PC-3 (cell line): ENCODE results near the gene CD48. TPM values are rescaled to one million over a fixed set of nuclear protein-coding genes. Genes with fewer than 3 reads are reported as not detected.
"Not testable (repeated sequence)": the region's sequence is repeated elsewhere in the genome, so short reads cannot be mapped to it uniquely, and the experiment has no call there.

Experiments used
- ATAC-seq: fragments of 200-7000 bp; cut with Tn5 transposase; 2 replicates; pipeline ENCODE4 v1.9.1; 2020; ENCODE audit warnings: mild to moderate bottlenecking, moderate library complexity
- BruUV-seq: library from RNA; stranded (reverse); fragments of 400-500 nt; replicated peaks from 2 replicates; lab custom pipeline; 2021; lab: Mats Ljungman, UMichigan
- CTCF ChIA-PET: fragments of 300-600 bp; sonication (Branson Sonifier 250); formaldehyde crosslinking; loops from one replicate; lab custom pipeline; 2022; ENCODE audit warnings: antibody characterized with exemption; lab: Charles Lee
- POLR2A ChIA-PET: fragments of 300-600 bp; sonication (Branson Sonifier 250); formaldehyde crosslinking; loops from one replicate; lab custom pipeline; 2022; ENCODE audit warnings: antibody characterized with exemption; ENCODE audit not compliant: unreplicated experiment; lab: Charles Lee
- DNase-seq: peaks from one replicate; pipeline ENCODE4 v3.0.0-alpha.2; 2015
- H2AFZ ChIP-seq: fragments of 300-600 bp; sonication (generic); 2 replicates; pipeline ENCODE4 v1.6.0; 2016; ENCODE audit warnings: antibody characterized with exemption, low read length
- H3F3A ChIP-seq: fragments of 300-600 bp; sonication (generic); one replicate; pipeline ENCODE4 v1.6.0; 2017; ENCODE audit warnings: antibody characterized with exemption, low read length, control low read depth, mild to moderate bottlenecking; ENCODE audit not compliant: unreplicated experiment
- H3K27ac ChIP-seq: fragments of 300-600 bp; sonication (generic); 2 replicates; pipeline ENCODE4 v1.5.1; 2016; ENCODE audit warnings: mild to moderate bottlenecking, low read length
- H3K27me3 ChIP-seq: fragments of 300-600 bp; sonication (generic); 2 replicates; pipeline ENCODE4 v1.6.1; 2016; ENCODE audit warnings: low read length, mixed read lengths
- H3K36me3 ChIP-seq: fragments of 300-600 bp; sonication (generic); 2 replicates; pipeline ENCODE4 v1.6.1; 2016; ENCODE audit warnings: low read depth, mixed run types, low read length, mixed read lengths
- H3K4me1 ChIP-seq: fragments of 300-600 bp; sonication (generic); 2 replicates; pipeline ENCODE4 v1.5.1; 2016; ENCODE audit warnings: low read length; ENCODE audit not compliant: insufficient read depth
- H3K4me2 ChIP-seq: fragments of 300-600 bp; sonication (generic); 2 replicates; pipeline ENCODE4 v1.6.0; 2016; ENCODE audit warnings: low read length
- H3K4me3 ChIP-seq: fragments of 300-600 bp; sonication (generic); 2 replicates; pipeline ENCODE4 v1.5.1; 2016; ENCODE audit warnings: mild to moderate bottlenecking, low read length, mixed read lengths
- H3K79me2 ChIP-seq: fragments of 300-600 bp; sonication (generic); 2 replicates; pipeline ENCODE4 v1.6.1; 2017; ENCODE audit warnings: low read length, mixed read lengths
- H3K9ac ChIP-seq: fragments of 300-600 bp; sonication (generic); 2 replicates; pipeline ENCODE4 v1.6.0; 2016; ENCODE audit warnings: mild to moderate bottlenecking, low read length
- H3K9me2 ChIP-seq: fragments of 300-600 bp; sonication (generic); replicated peaks from 2 replicates; pipeline ENCODE4 v1.6.1; 2016; ENCODE audit warnings: mixed run types, low read length, mixed read lengths
- H3K9me3 ChIP-seq: fragments of 300-600 bp; sonication (generic); 2 replicates; pipeline ENCODE4 v1.6.1; 2016; ENCODE audit warnings: low read length, mixed read lengths
- H4K20me1 ChIP-seq: fragments of 300-600 bp; sonication (generic); 2 replicates; pipeline ENCODE4 v1.6.1; 2016; ENCODE audit warnings: low read length, mixed read lengths
- EZH2 ChIP-seq: fragments of 300-600 bp; sonication (generic); IDR thresholded peaks from one replicate; pipeline ENCODE4 v1.6.1; 2017; ENCODE audit warnings: antibody characterized with exemption, mild to moderate bottlenecking, low read length; ENCODE audit not compliant: unreplicated experiment
- EZH2phosphoT487 ChIP-seq: fragments of 300-600 bp; sonication (generic); IDR thresholded peaks from 2 replicates; pipeline ENCODE4 v1.6.1; 2018; ENCODE audit warnings: mild to moderate bottlenecking, antibody characterized with exemption, low read length, borderline replicate concordance
- intact Hi-C: fragments of 100-400 bp; cut with micrococcal nuclease; formaldehyde crosslinking; loops from 2 replicates; pipeline ENCODE4 v1.9.0; 2023
- total RNA-seq: library from RNA; depleted of rRNA; stranded (reverse); fragments of >200 nt; gene quantifications from 2 replicates; pipeline ENCODE4 v1.2.3, GENCODE V29; 2014
- TF ChIP-seq, protein P1 (sequence below): fragments of 300-600 bp; sonication (generic); conservative IDR thresholded peaks from 2 replicates; pipeline ENCODE4 v1.5.1; 2017; ENCODE audit warnings: antibody characterized with exemption, low read depth, mild to moderate bottlenecking, low read length

CD48 gene
- total RNA-seq, 1 experiment from 2014 or later = not detected

DNA sequence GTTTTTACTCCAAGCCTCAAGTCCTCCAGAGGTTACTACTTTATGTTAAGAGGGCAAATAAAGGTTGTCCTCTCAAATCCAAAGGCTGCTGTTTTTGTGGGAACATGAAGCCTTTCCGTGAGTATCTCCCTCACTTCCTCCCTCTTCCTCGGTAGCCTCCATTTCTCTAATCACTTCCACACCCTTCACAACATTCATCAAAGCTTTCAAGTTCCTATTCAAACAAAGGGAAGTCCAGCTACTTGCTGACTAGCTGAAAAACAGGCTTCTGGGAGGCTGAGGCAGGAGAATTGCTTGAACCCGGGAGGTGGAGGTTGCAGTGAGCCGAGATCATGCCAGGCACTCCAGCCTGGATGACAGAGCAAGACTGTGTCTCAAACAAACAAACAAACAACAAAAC lies 6.6 kb upstream of the CD48 start:
- no peak overlapping the region for H2AFZ ChIP-seq
- ChIA-PET CTCF (no interaction called here), POLR2A (no interaction called here)
- peaks cover 61% of the 10 kb centered on the region for H3K27me3 ChIP-seq
- no peak for ATAC-seq
- no peaks in the 10 kb centered on the region for H3K36me3 ChIP-seq
- no peak for DNase-seq
- no peaks in the 10 kb centered on the region for H3K4me1 ChIP-seq
- no peak overlapping the region for H3K4me2 ChIP-seq
- H4K20me1 ChIP-seq = no peaks in the 10 kb centered on the region
- no peak overlapping the region for H3K9ac ChIP-seq
- no peaks in the 10 kb centered on the region for H3K79me2 ChIP-seq
- no peak overlapping the region for H3K4me3 ChIP-seq
- no peaks in the 10 kb centered on the region for H3F3A ChIP-seq
- no peaks in the 10 kb centered on the region for H3K9me3 ChIP-seq
- intact Hi-C loops = no loop called here
- H3K27ac ChIP-seq = no peak overlapping the region
- no TSS peak for BruUV-seq
- H3K9me2 ChIP-seq = no peaks in the 10 kb centered on the region
- TF ChIP-seq EZH2 (no peak), EZH2phosphoT487 (no peak)
- TF ChIP-seq, protein P1, sequence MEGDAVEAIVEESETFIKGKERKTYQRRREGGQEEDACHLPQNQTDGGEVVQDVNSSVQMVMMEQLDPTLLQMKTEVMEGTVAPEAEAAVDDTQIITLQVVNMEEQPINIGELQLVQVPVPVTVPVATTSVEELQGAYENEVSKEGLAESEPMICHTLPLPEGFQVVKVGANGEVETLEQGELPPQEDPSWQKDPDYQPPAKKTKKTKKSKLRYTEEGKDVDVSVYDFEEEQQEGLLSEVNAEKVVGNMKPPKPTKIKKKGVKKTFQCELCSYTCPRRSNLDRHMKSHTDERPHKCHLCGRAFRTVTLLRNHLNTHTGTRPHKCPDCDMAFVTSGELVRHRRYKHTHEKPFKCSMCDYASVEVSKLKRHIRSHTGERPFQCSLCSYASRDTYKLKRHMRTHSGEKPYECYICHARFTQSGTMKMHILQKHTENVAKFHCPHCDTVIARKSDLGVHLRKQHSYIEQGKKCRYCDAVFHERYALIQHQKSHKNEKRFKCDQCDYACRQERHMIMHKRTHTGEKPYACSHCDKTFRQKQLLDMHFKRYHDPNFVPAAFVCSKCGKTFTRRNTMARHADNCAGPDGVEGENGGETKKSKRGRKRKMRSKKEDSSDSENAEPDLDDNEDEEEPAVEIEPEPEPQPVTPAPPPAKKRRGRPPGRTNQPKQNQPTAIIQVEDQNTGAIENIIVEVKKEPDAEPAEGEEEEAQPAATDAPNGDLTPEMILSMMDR = no peak

DNA sequence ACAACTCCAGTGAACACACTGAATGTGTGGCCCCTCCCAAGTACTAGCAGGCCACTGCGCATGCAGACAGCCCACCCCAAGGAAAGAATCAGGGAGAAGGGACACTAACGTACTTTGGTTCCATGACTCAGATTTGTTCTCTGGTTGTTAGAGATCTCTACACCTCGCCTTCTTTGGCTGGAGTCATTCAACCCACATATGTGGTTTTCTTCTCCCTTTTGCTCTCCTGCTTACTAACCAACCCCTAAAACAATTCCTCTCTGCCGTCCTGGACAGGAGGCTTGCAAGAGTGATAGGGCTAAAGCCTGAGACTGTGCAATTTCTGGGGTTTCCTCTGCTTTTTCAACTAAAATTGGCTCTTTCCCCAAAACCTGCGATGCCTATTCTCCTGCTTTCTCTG lies 5.7 kb upstream of the CD48 start:
- intact Hi-C loops = no loop called here
- H3K36me3 ChIP-seq = no peaks in the 10 kb centered on the region
- peaks cover 65% of the 10 kb centered on the region for H3K27me3 ChIP-seq
- POLR2A ChIA-PET = no interaction called here
- no peaks in the 10 kb centered on the region for H3K9me3 ChIP-seq
- no TSS peak for BruUV-seq
- H3K9ac ChIP-seq = no peak overlapping the region
- H3K9me2 ChIP-seq = no peaks in the 10 kb centered on the region
- no peaks in the 10 kb centered on the region for H3F3A ChIP-seq
- H3K4me1 ChIP-seq = no peaks in the 10 kb centered on the region
- H2AFZ ChIP-seq = no peak overlapping the region
- H4K20me1 ChIP-seq = no peaks in the 10 kb centered on the region
- TF ChIP-seq EZH2phosphoT487 = no peak
- no peak for TF ChIP-seq EZH2
- TF ChIP-seq, protein P1 = no peak
- no peak overlapping the region for H3K4me2 ChIP-seq
- ATAC-seq (no peak), DNase-seq (no peak)
- no peaks in the 10 kb centered on the region for H3K79me2 ChIP-seq
- CTCF ChIA-PET = no interaction called here
- H3K27ac ChIP-seq = no peak overlapping the region
- H3K4me3 ChIP-seq = no peak overlapping the region

DNA sequence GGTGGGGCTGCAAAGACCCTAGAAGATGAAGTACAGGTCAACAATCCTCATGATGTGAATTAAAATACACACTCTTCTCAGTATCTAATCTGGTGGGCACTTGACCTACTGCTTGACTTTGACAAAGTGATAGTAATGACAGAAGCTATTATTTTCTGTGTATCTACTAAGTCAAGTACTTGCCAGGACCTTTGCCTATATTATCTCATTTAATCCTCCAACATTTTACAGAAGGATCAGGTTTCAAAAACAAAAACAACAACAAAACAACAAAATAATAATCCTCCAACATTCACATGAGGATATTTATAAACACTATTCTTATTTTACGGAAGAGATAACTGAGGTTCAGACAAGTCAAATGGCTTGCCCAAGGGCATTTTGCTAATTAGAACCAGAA lies 4.4 kb upstream of the CD48 start:
- intact Hi-C loops = no loop called here
- BruUV-seq = no TSS peak
- no peak overlapping the region for H2AFZ ChIP-seq
- no peaks in the 10 kb centered on the region for H4K20me1 ChIP-seq
- no peak overlapping the region for H3K4me3 ChIP-seq
- ChIA-PET CTCF (no interaction called here), POLR2A (no interaction called here)
- H3F3A ChIP-seq = no peaks in the 10 kb centered on the region
- H3K9me2 ChIP-seq = no peaks in the 10 kb centered on the region
- DNase-seq (no peak), ATAC-seq (no peak)
- no peak overlapping the region for H3K27ac ChIP-seq
- no peaks in the 10 kb centered on the region for H3K79me2 ChIP-seq
- H3K4me1 ChIP-seq = no peaks in the 10 kb centered on the region
- no peaks in the 10 kb centered on the region for H3K9me3 ChIP-seq
- H3K4me2 ChIP-seq = no peak overlapping the region
- H3K36me3 ChIP-seq = no peaks in the 10 kb centered on the region
- peaks cover 78% of the 10 kb centered on the region for H3K27me3 ChIP-seq
- no peak overlapping the region for H3K9ac ChIP-seq
- TF ChIP-seq EZH2 (no peak), EZH2phosphoT487 (no peak)
- TF ChIP-seq, protein P1 = no peak

DNA sequence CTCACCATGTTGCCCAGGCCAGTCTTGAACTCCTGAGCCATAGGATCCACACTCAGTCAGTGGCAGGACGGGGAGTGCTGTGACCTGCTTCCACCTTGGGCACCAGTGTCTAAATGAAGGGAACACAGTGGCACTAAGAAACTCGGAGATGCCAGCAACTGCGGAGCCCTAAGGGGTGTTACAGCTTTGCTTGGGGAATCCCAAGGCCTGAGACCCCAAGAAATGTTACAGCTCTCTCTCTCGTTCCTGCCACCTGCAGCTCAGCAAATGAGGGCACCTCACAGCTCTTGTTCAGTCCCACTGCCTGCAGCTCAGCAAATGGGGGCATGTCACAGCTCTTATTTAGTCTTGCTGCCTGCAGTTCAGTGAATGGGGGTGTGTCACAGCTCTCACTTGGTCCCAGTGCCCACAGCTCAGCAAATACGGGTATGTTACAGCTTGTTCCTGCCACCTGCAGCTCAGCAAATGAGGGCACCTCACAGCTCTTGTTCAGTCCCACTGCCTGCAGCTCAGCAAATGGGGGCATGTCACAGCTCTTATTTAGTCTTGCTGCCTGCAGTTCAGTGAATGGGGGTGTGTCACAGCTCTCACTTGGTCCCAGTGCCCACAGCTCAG lies 2.5 kb upstream of the CD48 start:
- H3K9me2 ChIP-seq, H3K4me2 ChIP-seq, intact Hi-C loops, H3K36me3 ChIP-seq, H3K9me3 ChIP-seq, H3K4me1 ChIP-seq, POLR2A ChIA-PET, H4K20me1 ChIP-seq, BruUV-seq, H3F3A ChIP-seq, H2AFZ ChIP-seq, CTCF ChIA-PET, H3K4me3 ChIP-seq, H3K79me2 ChIP-seq, ATAC-seq, H3K27ac ChIP-seq, H3K9ac ChIP-seq, DNase-seq: not testable (repeated sequence)
- H3K27me3 ChIP-seq = peaks cover 87% of the 10 kb centered on the region
